Lung (tissue), 12 donors: ENCODE measurements around the gene BMP8A. TPM values are rescaled to one million over a fixed set of nuclear protein-coding genes. Genes with fewer than 3 reads are reported as not detected.
"Not testable (repeated sequence)": the region's sequence is repeated elsewhere in the genome, so short reads cannot be mapped to it uniquely, and the experiment has no call there.

Experiments
- ATAC-seq: fragments of 200-7000 bp; cut with Tn5 transposase; one replicate; pipeline ENCODE4 v1.9.1; 2020; ENCODE audit warnings: moderate number of reproducible peaks; ENCODE audit not compliant: insufficient read depth, low FRiP score
- DNase-seq, 3 donors: peaks; one replicate each; pipeline ENCODE4 v3.0.0-alpha.2; 2013 to 2017
- H3K27ac ChIP-seq, 2 donors: one replicate each; pipeline ENCODE4 v1.5.1; 2013; ENCODE audit warnings: mild to moderate bottlenecking in 2 of 2, moderate library complexity in 2 of 2, control low read depth in 1 of 2, inconsistent platforms in 1 of 2, low read depth in 1 of 2, low read length in 1 of 2
- H3K27me3 ChIP-seq, 3 donors: one replicate each; pipeline ENCODE4 v1.5.1; 2013; ENCODE audit warnings: low read length in 2 of 3; ENCODE audit not compliant: control insufficient read depth in 3 of 3, insufficient read depth in 3 of 3
- H3K36me3 ChIP-seq, 4 donors: one replicate each; pipeline ENCODE4 v1.5.1; 2013; ENCODE audit warnings: low read length in 4 of 4, mild to moderate bottlenecking in 1 of 4, moderate library complexity in 1 of 4; ENCODE audit not compliant: control insufficient read depth in 4 of 4, insufficient read depth in 4 of 4
- H3K4me1 ChIP-seq, 5 donors: one replicate each; pipeline ENCODE4 v1.5.1; 2013; ENCODE audit warnings: low read length in 5 of 5, mild to moderate bottlenecking in 2 of 5, moderate library complexity in 1 of 5; ENCODE audit not compliant: control insufficient read depth in 5 of 5, insufficient read depth in 5 of 5
- H3K4me3 ChIP-seq: one replicate; pipeline ENCODE4 v1.5.1; 2013; ENCODE audit warnings: mild to moderate bottlenecking, control low read depth, moderate library complexity
- H3K9ac ChIP-seq, 2 donors: one replicate each; pipeline ENCODE4 v1.5.1; 2013; ENCODE audit warnings: low read length in 2 of 2, control low read depth in 1 of 2; ENCODE audit not compliant: insufficient read depth in 1 of 2
- H3K9me3 ChIP-seq, 4 donors: one replicate each; pipeline ENCODE4 v1.5.1; 2013; ENCODE audit warnings: low read length in 3 of 4, mild to moderate bottlenecking in 1 of 4, moderate library complexity in 1 of 4; ENCODE audit not compliant: control insufficient read depth in 4 of 4, insufficient read depth in 3 of 4
- WGBS, 2 donors: extraction: QIAGEN DNeasy Blood & Tissue Kit; methylation state at CpG; one replicate each; pipeline ENCODE4 v1.1.7; 2013; 5-methylcytosine and 5-hydroxymethylcytosine counted together
- polyA plus RNA-seq, 2 donors: library from polyadenylated mRNA; stranded (reverse); fragments of 200-250 nt; gene quantifications; one replicate each; pipeline ENCODE4 v1.2.1, GENCODE V29; 2013
- total RNA-seq, 2 donors: library from RNA; depleted of rRNA in 1 of 2; stranded (reverse); fragments of >200 nt in 1 of 2; gene quantifications; one replicate each; pipeline ENCODE4 v1.2.1, GENCODE V29; 2014 to 2021
- TF ChIP-seq, protein P1 (sequence below): IDR thresholded peaks from 2 replicates; pipeline ENCODE4 v1.5.1; 2012; ENCODE audit warnings: mild to moderate bottlenecking; ENCODE audit errors: control extremely low read depth, extremely low read depth
- donor health status: control.
- donor health status: control.
- donor health status: Bipolar disorder and iron deficiency.
- donor health status: healthy.
- donor health status: DM: yes; HTN: yes; CAD: no.

The BMP8A gene
- total and polyA plus RNA-seq, 4 donors: 0.30 to 0.68 (median 0.55) TPM; not detected in 1

DNA sequence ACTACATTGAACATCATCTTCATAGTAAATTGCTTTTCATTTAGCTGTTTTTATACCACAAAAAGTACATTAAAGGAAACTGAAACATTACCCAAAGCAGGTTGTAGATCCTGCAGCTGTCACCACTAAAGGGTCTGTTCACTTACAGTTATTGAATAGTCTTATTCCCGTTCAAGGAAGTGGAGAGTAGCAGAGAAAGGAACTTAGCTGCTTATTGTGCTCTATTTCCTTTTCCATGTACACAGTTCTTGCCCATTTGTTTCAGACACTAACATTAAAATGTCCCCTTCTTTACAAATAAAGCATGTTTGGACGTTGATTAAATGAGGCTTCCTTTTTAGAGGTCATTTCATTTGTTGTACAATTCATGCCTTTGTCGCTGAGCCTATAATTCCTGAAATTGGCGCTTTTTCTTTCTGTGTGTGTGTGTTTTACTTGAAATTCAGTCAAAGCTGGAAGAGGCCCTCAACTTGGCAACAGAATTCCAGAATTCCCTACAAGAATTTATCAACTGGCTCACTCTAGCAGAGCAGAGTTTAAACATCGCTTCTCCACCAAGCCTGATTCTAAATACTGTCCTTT lies 44.4 kb upstream of the BMP8A start:
- Histone ChIP-seq H3K4me1 (peaks cover 0 to 2% (median 0%) of the 10 kb centered on the region in 5 donors), H3K9me3 (no peaks in the 10 kb centered on the region), H3K4me3 (no peak overlapping the region), H3K36me3 (peaks cover 30 to 85% (median 66%) of the 10 kb centered on the region in 4 donors), H3K27ac (no peak overlapping the region), H3K27me3 (no peaks in the 10 kb centered on the region), H3K9ac (no peak overlapping the region)
- TF ChIP-seq, protein P1, sequence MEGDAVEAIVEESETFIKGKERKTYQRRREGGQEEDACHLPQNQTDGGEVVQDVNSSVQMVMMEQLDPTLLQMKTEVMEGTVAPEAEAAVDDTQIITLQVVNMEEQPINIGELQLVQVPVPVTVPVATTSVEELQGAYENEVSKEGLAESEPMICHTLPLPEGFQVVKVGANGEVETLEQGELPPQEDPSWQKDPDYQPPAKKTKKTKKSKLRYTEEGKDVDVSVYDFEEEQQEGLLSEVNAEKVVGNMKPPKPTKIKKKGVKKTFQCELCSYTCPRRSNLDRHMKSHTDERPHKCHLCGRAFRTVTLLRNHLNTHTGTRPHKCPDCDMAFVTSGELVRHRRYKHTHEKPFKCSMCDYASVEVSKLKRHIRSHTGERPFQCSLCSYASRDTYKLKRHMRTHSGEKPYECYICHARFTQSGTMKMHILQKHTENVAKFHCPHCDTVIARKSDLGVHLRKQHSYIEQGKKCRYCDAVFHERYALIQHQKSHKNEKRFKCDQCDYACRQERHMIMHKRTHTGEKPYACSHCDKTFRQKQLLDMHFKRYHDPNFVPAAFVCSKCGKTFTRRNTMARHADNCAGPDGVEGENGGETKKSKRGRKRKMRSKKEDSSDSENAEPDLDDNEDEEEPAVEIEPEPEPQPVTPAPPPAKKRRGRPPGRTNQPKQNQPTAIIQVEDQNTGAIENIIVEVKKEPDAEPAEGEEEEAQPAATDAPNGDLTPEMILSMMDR: no peak
- ATAC-seq: no peak
- 81 to 87% methylated on average over 5 of the region's 5 CpGs for WGBS, 2 donors
- no peak for DNase-seq

DNA sequence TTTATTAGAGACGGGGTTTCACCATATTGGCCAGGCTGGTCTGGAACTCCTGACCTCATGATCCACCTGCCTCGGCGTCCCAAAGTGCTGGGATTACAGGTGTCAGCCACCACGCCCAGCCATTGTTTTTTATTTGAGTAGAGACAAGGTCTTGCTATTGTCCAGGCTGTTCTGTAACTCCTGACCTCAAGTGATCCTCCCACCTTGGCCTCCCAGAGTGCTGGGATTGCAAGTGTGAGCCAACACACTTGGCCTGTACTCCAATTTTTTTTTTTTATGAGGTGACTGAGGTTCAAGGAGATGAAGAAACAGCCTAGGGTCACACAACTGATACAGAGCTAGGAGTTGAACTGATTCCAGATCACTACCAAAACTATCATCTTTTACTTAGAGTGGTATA lies 41.4 kb upstream of the BMP8A start:
- not testable (repeated sequence) for H3K9ac ChIP-seq, H3K27ac ChIP-seq, H3K9me3 ChIP-seq, H3K4me3 ChIP-seq, DNase-seq, ATAC-seq, H3K4me1 ChIP-seq, H3K27me3 ChIP-seq
- 96 to 97% methylated on average over 4 of the region's 4 CpGs for WGBS, 2 donors
- peaks cover 36 to 87% (median 67%) of the 10 kb centered on the region in 4 donors for H3K36me3 ChIP-seq

DNA sequence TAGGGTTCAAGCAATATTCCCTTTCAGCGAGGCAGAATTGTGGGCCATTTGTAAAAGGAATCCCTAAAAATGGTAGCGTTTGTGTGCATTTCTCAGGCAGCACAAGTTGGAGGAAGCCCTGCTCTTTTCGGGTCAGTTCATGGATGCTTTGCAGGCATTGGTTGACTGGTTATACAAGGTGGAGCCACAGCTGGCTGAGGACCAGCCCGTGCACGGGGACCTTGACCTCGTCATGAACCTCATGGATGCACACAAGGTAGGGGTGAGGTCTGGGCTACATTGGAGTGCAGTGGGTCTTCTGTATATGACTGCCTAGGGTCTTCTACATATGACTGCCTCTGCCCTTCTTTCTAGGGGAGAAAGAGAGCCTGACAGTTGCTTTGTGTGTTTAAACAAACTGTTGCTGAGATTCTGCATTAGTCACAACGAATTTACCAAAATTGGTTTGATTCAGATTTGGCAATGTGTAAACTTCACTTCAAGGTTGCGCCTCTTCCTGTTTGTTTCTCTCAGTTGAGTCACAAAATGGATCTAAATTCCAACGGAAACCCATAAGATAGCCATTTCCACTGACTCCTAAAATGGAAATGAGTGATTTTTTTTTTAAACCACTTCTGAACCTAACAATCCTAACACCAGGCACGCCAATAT lies 40.4 kb upstream of the BMP8A start:
- Histone ChIP-seq H3K9me3 (no peaks in the 10 kb centered on the region), H3K27me3 (no peaks in the 10 kb centered on the region), H3K4me1 (peaks cover 0 to 2% (median 0%) of the 10 kb centered on the region in 5 donors), H3K36me3 (peaks cover 40 to 87% (median 64%) of the 10 kb centered on the region in 4 donors), H3K27ac (peak overlapping the region in 1 of 2 donors; percentile 77), H3K9ac (no peak overlapping the region), H3K4me3 (no peak overlapping the region)
- 68 to 71% methylated on average over 10 of the region's 10 CpGs for WGBS, 2 donors
- TF ChIP-seq, protein P1: no peak
- ATAC-seq (no peak), DNase-seq (no peak)

GRCh38 chr1:39452081-39452480 lies 39.4 kb upstream of the BMP8A start:
- Histone ChIP-seq H3K9ac (no peak overlapping the region), H3K27me3 (no peaks in the 10 kb centered on the region), H3K4me3 (no peak overlapping the region), H3K4me1 (peaks cover 0 to 2% (median 0%) of the 10 kb centered on the region in 5 donors), H3K9me3 (no peaks in the 10 kb centered on the region), H3K36me3 (peaks cover 47 to 90% (median 64%) of the 10 kb centered on the region in 4 donors), H3K27ac (no peak overlapping the region)
- no peak for DNase-seq
- TF ChIP-seq, protein P1: no peak
- WGBS, 2 donors: 93 to 95% methylated on average over 7 of the region's 7 CpGs
- ATAC-seq: no peak
